Retina (tissue), 1 donor: ENCODE data around the gene CDK5RAP3.
A peak's percentile ranks its signal among the peaks of the same experiment; 100 is the strongest.
"Not testable (repeated sequence)": the region's sequence is repeated elsewhere in the genome, so short reads cannot be mapped to it uniquely, and the experiment has no call there.

ENCODE experiments used
- DNase-seq: peaks from one replicate; pipeline ENCODE4 v3.0.0-alpha.2; 2016

Gene CDK5RAP3

GRCh38 chr17:47975823-47976205, 4.9 kb downstream of the CDK5RAP3 start:
- no peak for DNase-seq

- peak; percentile 81 for DNase-seq
Measured at GRCh38 chr17:47978324-47978723, 7.4 kb downstream of the CDK5RAP3 start.

GRCh38 chr17:47980541-47980940, 9.6 kb downstream of the CDK5RAP3 start:
- DNase-seq, result no peak

- DNase-seq, result no peak
Measured at GRCh38 chr17:47981462-47981861, 10.5 kb downstream of the CDK5RAP3 start.

- no peak for DNase-seq
Measured at GRCh38 chr17:47982091-47982617, 11.2 kb downstream of the CDK5RAP3 start.

- no peak for DNase-seq
Measured at GRCh38 chr17:47982645-47983390, 11.9 kb downstream of the CDK5RAP3 start.

- no peak for DNase-seq
Measured at GRCh38 chr17:47983492-47984223, 12.7 kb downstream of the CDK5RAP3 start.

GRCh38 chr17:47986520-47986919, 15.6 kb downstream of the CDK5RAP3 start:
- no peak for DNase-seq

- peak; percentile 86 for DNase-seq
Measured at GRCh38 chr17:47987240-47987835, 16.4 kb downstream of the CDK5RAP3 start.

- not testable (repeated sequence) for DNase-seq
Measured at GRCh38 chr17:47988445-47988844, 17.5 kb downstream of the CDK5RAP3 start.

- DNase-seq, result no peak
Measured at GRCh38 chr17:47989159-47989558, 18.2 kb downstream of the CDK5RAP3 start.

- DNase-seq, result no peak
Measured at GRCh38 chr17:47989700-47990099, 18.8 kb downstream of the CDK5RAP3 start.

- DNase-seq, result peak; percentile 73
Measured at GRCh38 chr17:47990962-47991731, 20.2 kb downstream of the CDK5RAP3 start.

GRCh38 chr17:47992216-47992615, 21.3 kb downstream of the CDK5RAP3 start:
- no peak for DNase-seq

- DNase-seq, result no peak
Measured at GRCh38 chr17:47993031-47993564, 22.2 kb downstream of the CDK5RAP3 start.

- DNase-seq, result no peak
Measured at GRCh38 chr17:47993964-47994363, 23.1 kb downstream of the CDK5RAP3 start.

- DNase-seq, result peak; percentile 54
Measured at GRCh38 chr17:47994724-47995123, 23.8 kb downstream of the CDK5RAP3 start.

- DNase-seq, result peak; percentile 77
Measured at GRCh38 chr17:47995241-47995935, 24.5 kb downstream of the CDK5RAP3 start.

- DNase-seq, result no peak
Measured at GRCh38 chr17:47996201-47996600, 25.3 kb downstream of the CDK5RAP3 start.

GRCh38 chr17:47997586-47997985, 26.7 kb downstream of the CDK5RAP3 start:
- DNase-seq, result no peak

GRCh38 chr17:47998044-47998443, 27.1 kb downstream of the CDK5RAP3 start:
- no peak for DNase-seq

- no peak for DNase-seq
Measured at GRCh38 chr17:47999582-47999981, 28.7 kb downstream of the CDK5RAP3 start.
